Measurements from ENCODE around the gene MED27.

The MED27 gene, protein sequence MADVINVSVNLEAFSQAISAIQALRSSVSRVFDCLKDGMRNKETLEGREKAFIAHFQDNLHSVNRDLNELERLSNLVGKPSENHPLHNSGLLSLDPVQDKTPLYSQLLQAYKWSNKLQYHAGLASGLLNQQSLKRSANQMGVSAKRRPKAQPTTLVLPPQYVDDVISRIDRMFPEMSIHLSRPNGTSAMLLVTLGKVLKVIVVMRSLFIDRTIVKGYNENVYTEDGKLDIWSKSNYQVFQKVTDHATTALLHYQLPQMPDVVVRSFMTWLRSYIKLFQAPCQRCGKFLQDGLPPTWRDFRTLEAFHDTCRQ

DNA sequence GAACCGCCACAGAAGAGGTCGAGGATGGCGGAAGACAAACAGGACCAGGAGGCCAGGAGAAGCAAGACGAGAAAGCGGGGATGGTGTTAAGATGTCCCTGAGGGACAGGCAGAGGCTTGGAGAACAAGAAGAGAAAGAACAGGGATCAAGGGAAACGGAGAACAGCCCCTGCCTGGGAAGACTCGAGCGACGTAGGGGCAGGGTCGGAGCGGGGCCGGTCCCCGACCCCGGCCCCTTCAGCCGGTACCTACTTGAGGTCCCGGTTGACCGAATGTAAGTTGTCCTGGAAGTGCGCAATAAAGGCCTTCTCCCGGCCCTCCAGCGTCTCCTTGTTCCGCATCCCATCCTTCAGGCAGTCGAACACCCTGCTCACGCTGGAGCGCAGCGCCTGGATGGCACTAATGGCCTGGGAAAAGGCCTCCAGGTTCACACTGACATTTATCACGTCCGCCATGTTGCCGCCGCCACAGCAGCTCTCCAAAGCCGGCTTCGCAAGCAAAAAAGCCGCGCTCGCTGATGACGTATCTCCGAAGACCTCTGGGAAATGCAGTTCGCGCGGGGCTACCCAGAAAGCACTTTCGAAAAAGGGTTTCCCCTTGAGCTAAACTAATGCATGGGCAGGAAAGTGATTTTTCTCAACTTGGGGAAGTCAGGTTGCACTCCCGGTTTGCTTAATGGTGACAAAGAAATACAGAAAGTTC, at the start of gene MED27:
TSS of gene MED27 (minus strand) at position 477 of the 701 bp plus-strand sequence. CDS start at position 454, 23 bp downstream.
- DNase-seq: peak; percentile 96

- no peak for DNase-seq
These were observed 48.3 kb upstream of the MED27 start for GRCh38 chr9:132127888-132128534.

DNA sequence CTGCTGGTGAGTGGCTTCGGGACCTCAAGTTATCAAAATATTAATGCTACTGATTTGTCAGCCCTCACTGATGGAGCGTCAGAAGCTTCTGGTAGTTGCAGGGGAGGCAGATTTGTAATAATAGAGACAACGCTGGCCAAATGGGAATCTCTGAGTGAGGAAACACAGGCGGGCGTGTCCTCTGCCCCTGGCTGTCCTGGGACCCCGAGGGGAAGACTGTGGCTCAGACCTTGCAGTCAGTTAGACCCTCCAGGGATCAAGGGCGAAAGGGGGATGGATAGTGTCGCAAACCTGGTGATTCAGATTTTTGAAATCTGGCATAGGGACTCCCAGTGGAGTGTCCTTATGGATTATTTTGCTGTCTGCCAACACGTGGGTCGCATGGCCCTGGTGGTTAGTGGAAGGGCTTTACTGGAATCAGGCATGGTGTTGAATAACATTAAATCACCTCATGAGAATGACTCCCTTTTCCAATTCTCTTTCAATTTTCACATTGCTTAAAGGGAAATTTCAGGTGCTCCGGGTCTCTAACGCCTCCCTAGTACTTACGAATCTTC, 47.1 kb upstream of the MED27 start:
- no peak for DNase-seq

- no peak for DNase-seq
These were observed 46.4 kb upstream of the MED27 start for GRCh38 chr9:132125944-132126679.

DNA sequence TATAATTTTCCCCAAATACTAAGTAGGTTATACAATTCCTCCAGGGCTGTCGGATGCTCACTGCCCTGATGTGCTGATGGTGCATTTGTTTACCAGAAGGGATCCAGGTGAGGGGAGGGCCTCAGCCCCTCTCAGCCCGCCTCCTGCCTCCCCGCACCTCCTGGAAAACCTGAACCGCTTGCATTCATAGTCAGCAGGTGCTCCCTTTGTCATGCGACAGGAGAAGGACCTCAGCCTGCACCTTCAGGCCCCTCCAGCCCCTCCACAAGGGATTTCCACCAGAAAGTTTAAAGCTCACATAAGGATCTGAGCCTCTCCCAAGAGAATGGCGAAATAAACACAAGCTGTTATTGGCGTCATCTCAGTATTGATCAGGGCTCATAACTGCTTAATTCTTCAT, 45.7 kb upstream of the MED27 start:
- peak; percentile 32 for DNase-seq

GRCh38 chr9:132124800-132125199, 45.1 kb upstream of the MED27 start:
- no peak for DNase-seq

DNA sequence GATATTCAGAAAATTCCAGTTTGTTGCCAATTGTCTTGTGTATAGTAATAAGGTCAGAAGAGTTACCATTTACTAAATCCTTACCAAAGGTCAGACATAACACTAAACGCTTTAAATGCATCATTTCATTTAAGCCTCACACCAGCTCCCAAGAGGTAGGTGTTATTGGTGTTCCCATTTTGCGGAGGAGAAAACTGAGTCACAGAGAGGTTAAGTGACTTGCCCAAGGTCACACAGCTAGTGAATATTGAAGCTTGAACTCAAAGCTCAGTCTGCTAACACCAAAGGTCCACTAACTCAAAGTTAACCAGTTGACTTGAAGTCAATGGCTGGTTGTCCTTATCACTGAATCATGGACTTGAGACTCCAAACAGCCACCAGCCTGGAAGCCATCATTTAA, 41.4 kb upstream of the MED27 start:
- no peak for DNase-seq

GRCh38 chr9:132117694-132118093, 38.0 kb upstream of the MED27 start:
- no peak for DNase-seq

DNA sequence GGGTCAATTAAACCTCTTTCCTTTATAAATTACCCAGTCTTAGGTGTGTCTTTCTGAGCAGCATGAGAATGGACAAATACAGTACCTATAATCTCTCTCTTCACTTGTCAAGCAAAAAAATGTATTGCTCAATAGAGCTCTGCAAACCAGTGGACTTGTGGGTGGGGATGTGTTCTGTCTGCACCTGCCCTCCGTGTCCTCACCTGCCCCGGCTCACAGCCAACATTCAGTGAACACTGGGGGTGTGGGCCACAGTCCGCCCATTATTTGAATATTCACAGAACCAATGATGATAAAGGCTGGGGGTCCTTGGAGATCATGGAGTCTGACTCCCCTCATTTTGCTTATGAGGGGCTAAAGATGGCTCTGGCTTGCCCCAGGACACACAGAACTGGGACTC, 36.9 kb upstream of the MED27 start:
- no peak for DNase-seq

DNA sequence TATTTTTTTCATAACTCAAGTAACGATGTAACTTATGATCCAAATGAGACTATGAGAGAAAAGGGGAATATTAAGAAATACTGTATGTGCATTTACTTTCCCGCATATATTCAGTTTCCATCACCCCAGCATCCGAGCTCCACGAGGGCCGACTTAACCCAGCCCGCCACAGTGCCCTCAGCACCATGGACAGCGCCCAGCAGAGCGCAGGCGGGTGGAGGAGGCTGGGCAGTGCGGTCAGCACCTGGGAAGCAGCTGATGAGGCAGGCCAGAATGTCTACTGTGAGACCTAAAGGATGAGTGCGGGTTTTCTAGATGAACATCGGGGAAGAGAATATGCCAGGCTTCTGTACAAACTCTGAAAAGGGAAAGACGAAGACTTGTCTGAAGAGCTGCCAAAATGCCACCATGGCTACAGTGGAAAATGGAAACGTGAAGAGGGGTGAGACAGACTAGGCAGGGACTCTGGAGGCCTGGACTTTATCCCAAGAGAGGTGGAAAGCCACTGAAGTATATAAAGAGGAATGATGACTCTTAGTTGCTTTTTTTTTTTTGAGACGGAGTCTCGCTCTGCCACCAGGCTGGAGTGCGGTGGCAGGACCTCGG, 34.5 kb upstream of the MED27 start:
- no peak for DNase-seq

DNA sequence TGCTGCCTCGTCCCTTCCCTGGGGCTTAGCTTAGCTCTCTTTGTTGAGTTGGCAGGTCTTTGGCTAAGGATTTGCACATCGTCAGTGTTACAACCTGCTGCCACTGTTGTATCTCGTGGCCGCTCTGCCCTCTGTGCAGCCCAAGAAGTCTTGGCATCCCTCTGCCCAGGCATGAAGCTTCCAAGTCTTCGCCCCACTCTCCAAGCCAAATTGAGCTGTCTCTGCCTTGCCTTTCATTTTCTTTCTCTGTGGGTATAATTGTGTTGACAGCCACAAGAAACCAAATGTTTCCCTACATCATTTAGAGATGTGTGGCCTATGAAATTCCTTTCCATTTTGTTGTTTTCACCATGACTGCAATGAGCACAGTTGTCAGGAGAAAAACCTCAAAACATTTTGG, 29.6 kb upstream of the MED27 start:
- DNase-seq: no peak

DNA sequence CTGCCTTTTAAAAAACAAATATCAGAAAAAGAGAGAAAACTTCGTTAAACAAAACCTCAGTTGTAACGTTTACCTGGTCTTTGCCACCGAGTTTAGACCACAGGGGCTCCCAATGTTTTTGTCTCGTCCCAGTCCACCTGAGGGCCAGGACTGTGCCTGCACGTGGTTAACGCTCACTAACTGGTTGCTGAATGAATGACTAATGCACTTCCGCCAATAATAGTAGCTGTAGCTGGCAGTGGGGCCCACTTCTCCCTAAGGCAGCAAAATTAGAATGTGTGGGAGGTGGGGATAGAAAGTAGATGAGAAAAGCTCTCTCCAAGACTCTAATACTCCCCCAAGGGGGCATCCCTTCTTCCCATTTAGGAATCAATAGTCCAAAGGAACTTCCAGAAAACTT, 29.1 kb upstream of the MED27 start:
- no peak for DNase-seq

GRCh38 chr9:132099741-132100407, 20.2 kb upstream of the MED27 start:
- DNase-seq: no peak

GRCh38 chr9:132099167-132099566, 19.5 kb upstream of the MED27 start:
- no peak for DNase-seq

DNA sequence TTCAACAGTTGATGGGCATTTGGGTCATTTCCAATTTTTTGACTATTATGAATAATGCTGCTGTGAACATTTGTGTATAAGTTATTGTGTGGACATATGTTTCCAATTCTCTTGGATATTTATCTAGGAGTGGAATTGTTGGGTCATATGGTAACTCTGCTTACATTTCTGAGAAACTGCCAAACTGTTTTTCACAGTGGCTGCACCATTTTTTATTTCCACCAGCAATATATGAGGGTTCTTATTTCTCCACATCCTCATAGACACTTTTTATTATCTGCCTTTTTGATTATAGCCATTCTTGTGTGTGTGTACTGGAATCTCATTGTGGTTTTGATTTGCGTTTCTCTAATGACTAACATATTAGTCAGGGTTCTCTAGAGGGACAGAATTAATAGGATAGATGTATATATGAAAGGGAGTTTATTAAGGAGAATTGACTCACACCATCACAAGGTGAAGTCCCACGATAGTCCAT, 14.7 kb upstream of the MED27 start:
- DNase-seq: no peak

DNA sequence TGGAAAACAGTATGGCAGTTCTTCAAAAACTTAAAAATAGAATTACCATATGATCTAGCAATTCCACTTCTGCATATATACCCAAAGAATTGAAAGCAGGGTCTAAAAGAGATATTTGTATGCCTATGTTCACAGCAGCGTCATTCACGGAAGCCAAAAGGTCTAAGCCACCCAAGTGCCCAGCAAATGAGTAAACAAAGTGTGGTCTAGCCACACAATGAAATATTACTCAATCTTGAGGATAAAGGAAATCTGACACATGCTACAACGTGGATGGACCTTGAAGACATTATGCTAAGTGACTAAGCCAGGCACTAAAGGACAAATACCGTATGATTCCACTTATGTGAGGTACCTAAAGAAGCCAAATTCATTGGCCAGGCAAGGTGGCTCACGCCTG, 11.1 kb upstream of the MED27 start:
- DNase-seq: no peak

DNA sequence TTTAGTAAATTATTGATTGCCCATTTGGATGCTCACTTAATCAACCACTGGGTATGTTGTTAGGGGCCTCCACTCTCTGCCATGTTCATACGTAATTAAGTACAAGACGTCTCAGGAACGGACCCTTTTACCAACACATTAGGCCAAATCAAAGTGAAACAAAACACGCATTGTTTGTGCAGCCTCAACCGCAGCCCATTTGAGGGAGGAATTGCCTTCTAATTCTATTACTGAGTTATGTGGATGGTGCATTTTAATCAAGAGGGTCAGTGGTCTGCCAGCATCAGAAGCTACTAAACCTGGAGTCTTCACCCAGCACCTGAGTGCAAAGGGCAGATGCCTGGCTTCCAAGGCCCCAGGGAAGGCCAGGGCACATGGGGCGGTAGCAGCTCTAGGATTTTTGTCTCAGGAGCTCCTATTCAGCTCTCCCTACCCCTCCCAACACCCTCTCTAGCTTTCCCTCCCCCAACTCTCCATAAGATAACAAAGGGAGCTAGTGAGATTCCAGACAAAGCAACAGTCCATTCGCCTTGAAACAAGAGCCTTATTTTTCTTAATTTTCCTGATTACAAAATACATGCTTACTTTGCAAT, 7.9 kb upstream of the MED27 start:
- no peak for DNase-seq

- no peak for DNase-seq
These were observed 2.5 kb upstream of the MED27 start for GRCh38 chr9:132082188-132082587.

GRCh38 chr9:132078699-132079356, 839 bp downstream of the MED27 start:
- no peak for DNase-seq

GRCh38 chr9:132077881-132078698, 1.6 kb downstream of the MED27 start:
- DNase-seq: peak; percentile 10
